Adipose tissue (tissue), 3 donors: ENCODE results near the gene DAZAP1. TPM values are rescaled to one million over a fixed set of nuclear protein-coding genes. Genes with fewer than 3 reads are reported as not detected.

Experiments
- H3K27ac ChIP-seq: one replicate; pipeline ENCODE4 v1.5.1; 2013; ENCODE audit warnings: low read depth, low read length
- WGBS, 3 donors: extraction: QIAGEN DNeasy Blood & Tissue Kit; methylation state at CpG; one replicate each; pipeline ENCODE4 v1.1.7; 2013; 5-methylcytosine and 5-hydroxymethylcytosine counted together
- polyA plus RNA-seq, 3 donors: library from polyadenylated mRNA; stranded (reverse); fragments of 200-250 nt; gene quantifications; one replicate each; pipeline ENCODE4 v1.2.3, GENCODE V29; 2013
- donor health status: healthy with polysubstance abuse.
- donor health status: Bipolar disorder and iron deficiency.
- donor health status: healthy.

Gene DAZAP1
- polyA plus RNA-seq, 3 donors = 38.4 to 79.9 (median 70.1) TPM

DNA sequence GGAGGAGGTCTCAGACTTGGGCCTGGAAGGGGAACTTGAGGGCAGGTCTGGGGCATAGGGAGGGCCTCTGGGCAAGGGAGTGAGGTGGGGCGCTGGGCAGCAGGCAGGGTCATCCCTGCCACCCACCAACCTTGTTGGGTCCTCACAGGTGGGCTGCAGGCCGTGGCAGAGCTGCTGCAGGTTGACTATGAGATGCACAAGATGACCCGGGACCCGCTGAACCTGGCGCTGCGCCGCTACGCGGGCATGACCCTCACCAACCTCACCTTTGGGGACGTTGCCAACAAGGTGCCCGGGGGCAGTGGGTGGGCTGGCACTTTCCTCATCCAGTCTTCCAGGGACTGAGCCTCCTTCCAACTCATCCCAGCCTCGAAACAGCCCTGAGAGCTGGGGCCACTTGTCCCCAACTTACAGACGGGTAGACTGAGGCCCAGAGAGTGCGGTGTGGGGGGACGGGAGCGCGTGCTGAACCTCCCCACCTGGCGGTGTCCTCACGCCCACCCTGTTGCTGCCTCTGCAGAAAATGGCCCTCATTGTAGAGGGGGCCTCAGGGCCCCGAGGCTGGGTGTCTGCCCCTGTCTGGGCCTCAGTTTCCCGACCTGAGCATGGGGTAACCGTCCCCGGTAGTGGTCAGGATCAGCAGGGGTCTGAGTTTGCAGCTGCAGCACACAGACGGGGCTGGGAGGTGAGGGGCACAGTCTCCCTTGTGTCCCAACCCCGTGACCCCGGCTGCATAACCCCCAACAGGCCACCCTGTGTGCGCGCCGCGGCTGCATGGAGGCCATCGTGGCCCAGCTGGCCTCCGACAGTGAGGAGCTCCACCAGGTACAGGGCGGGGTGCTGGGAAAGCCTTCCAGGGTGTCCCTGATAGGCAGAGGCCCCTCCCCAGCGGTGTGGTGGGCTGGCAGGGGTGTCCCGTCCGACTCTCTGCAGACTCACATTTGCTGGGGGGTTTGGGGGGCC lies 52.9 kb downstream of the DAZAP1 start:
- H3K27ac ChIP-seq = no peak overlapping the region
- WGBS, 3 donors = 91 to 96% (median 94%) methylated on average over 36 of the region's 36 CpGs

- 92 to 96% (median 94%) methylated on average over 22 to 24 of the region's 24 CpGs for WGBS, 3 donors
- no peak overlapping the region for H3K27ac ChIP-seq
Measured at GRCh38 chr19:1461862-1462261, 54.5 kb downstream of the DAZAP1 start.

DNA sequence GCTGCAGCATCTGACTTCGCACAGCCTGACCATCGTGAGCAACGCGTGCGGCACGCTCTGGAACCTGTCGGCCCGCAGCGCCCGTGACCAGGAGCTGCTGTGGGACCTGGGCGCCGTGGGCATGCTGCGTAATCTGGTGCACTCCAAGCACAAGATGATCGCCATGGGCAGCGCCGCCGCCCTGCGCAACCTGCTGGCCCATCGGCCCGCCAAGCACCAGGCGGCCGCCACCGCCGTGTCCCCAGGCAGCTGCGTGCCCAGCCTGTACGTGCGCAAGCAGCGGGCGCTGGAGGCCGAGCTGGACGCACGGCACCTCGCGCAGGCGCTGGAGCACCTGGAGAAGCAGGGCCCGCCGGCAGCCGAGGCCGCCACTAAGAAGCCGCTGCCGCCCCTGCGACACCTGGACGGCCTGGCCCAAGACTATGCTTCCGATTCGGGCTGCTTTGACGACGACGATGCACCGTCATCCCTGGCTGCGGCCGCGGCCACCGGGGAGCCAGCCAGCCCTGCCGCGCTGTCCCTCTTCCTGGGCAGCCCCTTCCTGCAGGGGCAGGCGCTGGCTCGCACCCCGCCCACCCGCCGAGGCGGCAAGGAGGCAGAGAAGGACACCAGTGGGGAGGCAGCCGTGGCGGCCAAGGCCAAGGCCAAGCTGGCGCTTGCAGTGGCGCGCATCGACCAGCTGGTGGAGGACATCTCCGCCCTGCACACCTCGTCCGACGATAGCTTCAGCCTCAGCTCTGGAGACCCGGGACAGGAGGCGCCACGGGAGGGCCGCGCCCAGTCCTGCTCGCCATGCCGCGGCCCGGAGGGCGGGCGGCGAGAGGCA lies 58.0 kb downstream of the DAZAP1 start:
- WGBS, 3 donors = 37 to 52% (median 46%) methylated on average over 80 to 83 of the region's 83 CpGs
- no peak overlapping the region for H3K27ac ChIP-seq

- WGBS, 3 donors = 41 to 47% (median 45%) methylated on average over 34 to 41 of the region's 41 CpGs
- H3K27ac ChIP-seq = no peak overlapping the region
Measured at GRCh38 chr19:1466018-1466460, 58.7 kb downstream of the DAZAP1 start.

DNA sequence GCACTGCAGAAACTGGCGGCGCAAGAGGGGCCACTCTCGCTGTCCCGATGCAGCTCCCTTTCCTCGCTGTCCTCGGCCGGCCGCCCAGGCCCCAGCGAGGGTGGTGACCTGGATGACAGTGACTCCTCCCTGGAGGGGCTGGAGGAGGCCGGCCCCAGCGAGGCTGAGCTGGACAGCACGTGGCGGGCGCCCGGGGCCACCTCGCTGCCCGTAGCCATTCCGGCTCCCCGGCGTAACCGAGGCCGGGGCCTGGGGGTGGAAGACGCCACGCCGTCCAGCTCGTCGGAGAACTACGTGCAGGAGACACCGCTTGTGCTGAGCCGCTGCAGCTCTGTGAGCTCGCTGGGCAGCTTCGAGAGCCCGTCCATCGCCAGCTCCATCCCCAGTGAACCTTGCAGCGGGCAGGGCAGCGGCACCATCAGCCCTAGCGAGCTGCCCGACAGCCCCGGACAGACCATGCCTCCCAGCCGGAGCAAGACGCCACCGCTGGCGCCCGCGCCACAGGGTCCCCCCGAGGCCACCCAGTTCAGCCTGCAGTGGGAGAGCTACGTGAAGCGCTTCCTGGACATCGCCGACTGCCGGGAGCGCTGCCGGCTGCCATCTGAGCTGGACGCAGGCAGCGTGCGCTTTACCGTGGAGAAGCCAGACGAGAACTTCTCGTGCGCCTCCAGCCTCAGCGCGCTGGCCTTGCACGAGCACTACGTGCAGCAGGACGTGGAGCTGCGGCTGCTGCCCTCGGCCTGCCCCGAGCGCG lies 59.3 kb downstream of the DAZAP1 start:
- 19 to 38% (median 35%) methylated on average over 66 to 70 of the region's 70 CpGs for WGBS, 3 donors
- H3K27ac ChIP-seq = no peak overlapping the region

DNA sequence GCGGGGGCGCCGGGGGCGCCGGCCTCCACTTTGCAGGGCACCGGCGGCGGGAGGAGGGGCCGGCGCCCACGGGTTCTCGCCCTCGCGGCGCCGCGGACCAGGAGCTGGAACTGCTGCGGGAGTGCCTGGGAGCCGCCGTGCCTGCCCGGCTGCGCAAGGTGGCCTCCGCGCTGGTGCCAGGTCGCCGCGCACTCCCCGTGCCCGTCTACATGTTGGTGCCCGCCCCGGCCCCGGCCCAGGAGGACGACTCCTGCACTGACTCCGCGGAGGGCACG lies 59.8 kb downstream of the DAZAP1 start:
- H3K27ac ChIP-seq = no peak overlapping the region
- WGBS, 3 donors = 2 to 7% (median 3%) methylated on average over 25 to 36 of the region's 36 CpGs

DNA sequence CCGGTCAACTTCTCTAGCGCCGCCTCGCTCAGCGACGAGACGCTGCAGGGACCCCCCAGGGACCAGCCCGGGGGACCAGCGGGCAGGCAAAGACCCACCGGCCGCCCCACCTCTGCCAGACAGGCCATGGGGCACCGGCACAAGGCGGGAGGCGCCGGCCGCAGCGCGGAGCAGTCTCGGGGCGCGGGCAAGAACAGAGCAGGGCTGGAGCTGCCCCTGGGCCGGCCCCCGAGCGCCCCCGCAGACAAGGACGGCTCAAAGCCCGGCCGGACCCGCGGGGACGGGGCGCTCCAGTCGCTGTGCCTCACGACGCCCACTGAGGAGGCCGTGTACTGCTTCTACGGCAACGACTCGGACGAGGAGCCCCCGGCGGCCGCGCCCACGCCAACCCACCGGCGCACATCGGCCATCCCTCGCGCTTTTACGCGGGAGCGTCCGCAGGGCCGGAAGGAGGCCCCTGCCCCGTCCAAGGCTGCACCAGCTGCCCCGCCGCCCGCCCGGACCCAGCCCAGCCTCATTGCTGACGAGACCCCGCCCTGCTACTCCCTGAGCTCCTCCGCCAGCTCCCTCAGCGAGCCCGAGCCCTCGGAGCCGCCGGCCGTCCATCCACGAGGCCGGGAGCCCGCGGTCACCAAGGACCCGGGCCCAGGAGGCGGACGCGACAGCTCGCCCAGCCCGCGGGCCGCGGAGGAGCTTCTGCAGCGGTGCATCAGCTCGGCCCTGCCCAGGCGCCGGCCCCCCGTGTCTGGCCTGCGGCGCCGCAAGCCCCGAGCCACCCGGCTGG lies 60.3 kb downstream of the DAZAP1 start:
- 2 to 5% (median 2%) methylated on average over 74 to 92 of the region's 92 CpGs for WGBS, 3 donors
- H3K27ac ChIP-seq = no peak overlapping the region

DNA sequence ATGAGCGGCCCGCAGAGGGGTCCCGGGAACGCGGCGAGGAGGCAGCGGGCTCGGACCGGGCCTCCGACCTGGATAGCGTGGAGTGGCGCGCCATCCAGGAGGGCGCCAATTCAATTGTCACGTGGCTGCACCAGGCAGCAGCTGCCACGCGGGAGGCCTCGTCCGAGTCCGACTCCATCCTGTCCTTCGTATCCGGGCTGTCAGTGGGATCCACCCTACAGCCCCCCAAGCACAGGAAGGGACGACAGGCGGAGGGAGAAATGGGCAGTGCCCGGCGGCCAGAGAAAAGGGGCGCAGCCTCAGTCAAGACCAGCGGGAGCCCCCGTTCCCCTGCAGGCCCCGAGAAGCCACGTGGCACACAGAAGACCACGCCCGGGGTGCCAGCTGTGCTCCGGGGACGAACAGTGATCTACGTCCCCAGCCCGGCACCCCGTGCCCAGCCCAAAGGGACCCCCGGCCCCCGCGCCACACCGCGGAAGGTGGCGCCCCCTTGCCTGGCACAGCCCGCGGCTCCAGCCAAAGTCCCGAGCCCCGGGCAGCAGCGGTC lies 61.0 kb downstream of the DAZAP1 start:
- WGBS, 3 donors = 4 to 6% (median 5%) methylated on average over 35 to 49 of the region's 49 CpGs
- no peak overlapping the region for H3K27ac ChIP-seq

DNA sequence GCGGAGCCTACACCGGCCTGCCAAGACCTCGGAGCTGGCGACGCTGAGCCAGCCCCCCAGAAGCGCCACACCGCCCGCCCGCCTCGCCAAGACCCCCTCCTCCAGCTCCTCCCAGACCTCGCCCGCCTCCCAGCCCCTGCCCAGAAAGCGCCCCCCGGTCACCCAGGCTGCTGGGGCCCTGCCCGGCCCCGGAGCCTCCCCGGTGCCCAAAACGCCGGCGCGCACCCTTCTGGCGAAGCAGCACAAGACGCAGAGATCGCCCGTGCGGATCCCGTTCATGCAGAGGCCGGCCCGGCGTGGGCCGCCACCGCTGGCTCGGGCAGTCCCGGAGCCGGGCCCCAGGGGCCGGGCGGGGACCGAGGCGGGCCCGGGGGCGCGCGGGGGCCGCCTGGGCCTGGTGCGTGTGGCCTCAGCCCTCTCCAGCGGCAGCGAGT lies 61.5 kb downstream of the DAZAP1 start:
- H3K27ac ChIP-seq = no peak overlapping the region
- WGBS, 3 donors = 1 to 3% (median 2%) methylated on average over 24 to 47 of the region's 47 CpGs

- H3K27ac ChIP-seq = no peak overlapping the region
- 0 to 2% (median 0%) methylated on average over 52 to 116 of the region's 117 CpGs for whole genome bisulfite sequencing, 3 donors
Measured at GRCh38 chr19:1469255-1470054, 62.1 kb downstream of the DAZAP1 start.

GRCh38 chr19:1470055-1470304 lies 62.6 kb downstream of the DAZAP1 start:
- WGBS, 3 donors = 3 to 4% (median 3%) methylated on average over 16 to 22 of the region's 22 CpGs
- H3K27ac ChIP-seq = no peak overlapping the region

- WGBS, 3 donors = 1% methylated on average over 62 to 67 of the region's 67 CpGs
- no peak overlapping the region for H3K27ac ChIP-seq
Measured at GRCh38 chr19:1470305-1471009, 63.1 kb downstream of the DAZAP1 start.

GRCh38 chr19:1471010-1471514 lies 63.7 kb downstream of the DAZAP1 start:
- no peak overlapping the region for H3K27ac ChIP-seq
- WGBS, 3 donors = 5 to 7% (median 7%) methylated on average over 27 to 28 of the region's 28 CpGs

- H3K27ac ChIP-seq = no peak overlapping the region
- WGBS, 3 donors = 23 to 25% (median 24%) methylated on average over 24 of the region's 24 CpGs
Measured at GRCh38 chr19:1471515-1472160, 64.3 kb downstream of the DAZAP1 start.

GRCh38 chr19:1472231-1473084 lies 65.1 kb downstream of the DAZAP1 start:
- WGBS, 3 donors = 48 to 50% (median 50%) methylated on average over 43 to 44 of the region's 44 CpGs
- no peak overlapping the region for H3K27ac ChIP-seq
